ENCODE data around the gene TVP23C.

TVP23C gene

DNA sequence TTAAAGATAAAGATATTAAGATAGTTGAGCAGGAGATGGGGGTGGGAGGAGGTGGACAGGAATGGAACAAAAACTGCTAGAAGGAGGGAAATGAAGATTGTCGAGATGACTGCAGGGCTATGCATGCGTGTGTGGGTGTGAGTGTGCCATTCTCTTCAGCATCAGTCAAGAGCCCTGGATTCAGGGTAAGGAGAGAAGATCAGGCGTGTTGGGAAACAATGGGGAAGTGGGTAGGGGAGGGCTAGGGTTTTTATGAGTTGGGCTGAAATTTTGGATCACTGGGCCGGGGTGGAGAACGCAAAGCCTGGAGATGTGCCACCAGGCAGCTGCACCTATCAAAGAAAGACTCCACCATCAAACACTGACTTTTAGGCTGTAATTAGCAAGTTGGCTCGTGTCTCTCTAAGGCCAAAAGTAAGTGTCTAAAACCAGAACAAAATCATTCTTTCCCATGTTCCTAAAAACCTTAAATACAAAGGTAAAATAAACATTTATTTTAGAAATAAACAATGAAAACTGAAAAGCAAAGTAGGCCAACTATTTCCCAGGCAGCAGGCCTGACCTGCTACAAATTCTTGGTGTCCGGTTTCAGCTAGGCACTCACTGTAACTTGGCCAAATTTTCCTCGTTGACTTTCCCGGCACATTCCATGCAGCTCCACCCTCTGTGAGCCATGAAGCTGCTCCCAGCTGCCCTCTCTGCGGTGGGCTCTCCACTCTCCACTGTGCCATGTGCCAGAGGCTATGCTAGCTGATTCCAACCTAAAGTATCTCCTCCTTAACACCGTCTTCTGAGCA, 100.1 kb downstream of the TVP23C start:
- DNase-seq, result no peak

DNA sequence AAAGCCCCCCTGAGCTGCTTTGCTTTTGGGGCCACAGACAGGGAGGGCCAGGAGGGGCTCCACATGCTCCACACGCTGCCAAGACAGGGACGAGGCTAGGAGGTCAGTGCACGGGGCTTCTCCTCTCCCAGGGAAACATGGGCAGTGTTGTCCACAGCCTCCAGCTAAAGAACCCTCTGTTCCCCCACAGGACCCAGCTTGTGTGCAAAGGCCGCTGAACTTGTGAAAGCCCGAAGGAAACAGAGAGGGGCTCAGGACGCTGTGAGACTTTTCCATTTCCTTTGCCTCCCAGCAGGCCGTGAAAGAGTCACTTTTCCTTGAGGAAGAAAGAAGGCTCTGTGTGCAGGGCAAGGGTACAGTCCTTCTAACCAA, 105.6 kb downstream of the TVP23C start:
- no peak for DNase-seq

- DNase-seq, result no peak
Measured at GRCh38 chr17:15456972-15457722, 106.1 kb downstream of the TVP23C start.

- no peak for DNase-seq
Measured at GRCh38 chr17:15456496-15456895, 106.8 kb downstream of the TVP23C start.

DNA sequence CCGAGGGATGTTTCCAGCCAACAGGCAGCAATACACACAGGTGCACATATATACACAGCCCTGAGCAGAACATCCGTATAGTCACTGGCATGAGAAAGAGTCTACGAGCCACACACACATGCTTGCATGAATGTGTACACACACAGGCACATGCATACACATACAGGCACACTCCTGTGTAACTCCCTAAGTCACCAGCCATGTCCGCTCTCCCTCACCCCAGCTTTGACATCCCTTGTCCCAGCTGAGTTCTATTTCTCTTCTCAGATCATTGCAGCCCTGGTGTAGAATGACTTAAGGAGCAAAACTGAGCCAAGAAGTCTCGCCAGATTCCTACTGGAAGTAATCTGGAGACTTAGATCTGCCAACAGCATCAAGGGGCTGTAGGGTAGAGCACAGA, 108.9 kb downstream of the TVP23C start:
- DNase-seq, result no peak

DNA sequence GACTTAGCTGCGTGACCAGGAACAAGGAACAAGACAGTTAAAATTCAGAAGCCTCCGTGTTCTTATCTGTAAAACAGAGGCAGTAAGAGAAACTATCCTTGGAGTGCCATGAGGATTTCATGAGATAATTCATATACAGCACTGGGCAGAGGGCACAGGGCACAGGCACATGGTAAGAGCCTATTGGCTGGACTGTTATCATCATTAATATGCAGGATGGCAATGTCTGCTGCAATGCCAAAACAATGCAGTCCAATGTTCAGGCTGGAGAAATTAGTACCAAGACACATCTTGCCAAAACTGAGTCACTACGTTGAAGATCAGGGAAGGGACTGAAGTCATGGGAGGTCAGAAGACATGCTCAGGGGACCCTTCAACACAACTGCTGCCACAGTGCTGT, 109.5 kb downstream of the TVP23C start:
- DNase-seq, result no peak

- DNase-seq, result no peak
Measured at GRCh38 chr17:15453246-15453645, 110.0 kb downstream of the TVP23C start.

DNA sequence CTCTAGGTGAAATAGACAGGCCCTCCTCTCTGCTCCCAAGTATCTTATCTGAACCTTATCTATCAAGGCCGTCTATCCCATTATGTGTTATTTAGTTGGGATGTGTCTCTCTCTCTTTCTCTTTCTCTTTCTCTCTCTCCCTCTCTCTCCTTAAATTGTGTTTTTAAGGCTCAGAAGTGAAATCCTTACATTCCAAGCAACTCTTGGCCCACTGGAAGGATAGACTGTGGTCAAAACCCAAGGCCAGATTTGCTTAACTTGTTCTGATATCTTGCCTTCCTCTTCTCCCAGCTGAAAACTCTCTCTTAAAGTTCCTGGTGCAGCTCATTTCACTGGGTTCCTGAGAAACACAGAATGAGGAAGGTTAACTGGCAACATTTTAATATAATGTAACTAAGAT, 110.5 kb downstream of the TVP23C start:
- DNase-seq, result no peak

Measured in NCI-H2081 treated with DMSO at 0.1 percent for 48 hours (cell line).